Heart left ventricle (tissue), 16 donors: ENCODE data around the gene MRPL21. TPM values are rescaled to one million over a fixed set of nuclear protein-coding genes. Genes with fewer than 3 reads are reported as not detected.
A peak's percentile ranks its signal among the peaks of the same experiment; 100 is the strongest.

Source experiments
- ATAC-seq, 4 donors: fragments of 200-7000 bp; cut with Tn5 transposase; one replicate each; pipeline ENCODE4 v1.9.1; 2020 to 2022; ENCODE audit warnings: moderate library complexity in 4 of 4, mild to moderate bottlenecking in 3 of 4, moderate number of reproducible peaks in 1 of 4
- DNase-seq, 5 donors: peaks; one replicate each; pipeline ENCODE4 v3.0.0-alpha.2; 2020
- H3K27ac ChIP-seq, 12 donors: fragments of 200-600 bp; sonication (generic) in 4 of 12; one replicate each; pipeline versions ENCODE4 v1.5.0 to v1.8.0; 2016 to 2022; ENCODE audit warnings: mild to moderate bottlenecking in 2 of 12
- H3K27me3 ChIP-seq, 9 donors: fragments of 200-600 bp; sonication (generic) in 2 of 9; one replicate each; pipeline versions ENCODE4 v1.5.1 to v1.8.0; 2016 to 2022; ENCODE audit warnings: mild to moderate bottlenecking in 3 of 9
- H3K36me3 ChIP-seq, 9 donors: fragments of 200-600 bp; sonication (generic) in 2 of 9; one replicate each; pipeline versions ENCODE4 v1.5.0 to v1.8.0; 2018 to 2022; ENCODE audit warnings: mild to moderate bottlenecking in 2 of 9
- H3K4me1 ChIP-seq, 12 donors: fragments of 200-600 bp; sonication (generic) in 4 of 12; one replicate each; pipeline versions ENCODE4 v1.5.0 to v1.8.0; 2016 to 2022; ENCODE audit warnings: mild to moderate bottlenecking in 3 of 12
- H3K4me3 ChIP-seq, 12 donors: fragments of 200-600 bp; sonication (generic) in 4 of 12; one replicate each; pipeline versions ENCODE4 v1.5.0 to v1.8.0; 2017 to 2022; ENCODE audit warnings: mild to moderate bottlenecking in 9 of 12, moderate library complexity in 4 of 12
- H3K9me3 ChIP-seq, 12 donors: fragments of 200-600 bp; sonication (generic) in 4 of 12; one replicate each; pipeline versions ENCODE4 v1.5.0 to v1.8.0; 2016 to 2022; ENCODE audit warnings: mild to moderate bottlenecking in 1 of 12
- POLR2A ChIP-seq, 2 donors: fragments of 450-650 bp; IDR thresholded peaks; one replicate each; pipeline ENCODE4 v1.6.1; 2017; ENCODE audit warnings: antibody characterized with exemption in 2 of 2, mild to moderate bottlenecking in 2 of 2, moderate library complexity in 2 of 2
- WGBS, 4 donors: extraction: QIAGEN DNeasy Blood & Tissue Kit in 2 of 4; methylation state at CpG; one replicate each; pipeline versions ENCODE4 v1.1.5 to v1.1.7; 2013 to 2018; 5-methylcytosine and 5-hydroxymethylcytosine counted together
- intact Hi-C, 10 donors: fragments of 100-400 bp; cut with DNase I; formaldehyde crosslinking; loops; one replicate each; pipeline versions ENCODE4 v1.11.1 to v1.14.2; 2022
- long read RNA-seq, 3 donors: library from polyadenylated mRNA; unstranded; transcript quantifications; one replicate each; pipeline ENCODE4 v2.0.0, GENCODE V29; 2020 to 2021
- polyA plus RNA-seq, 2 donors: library from polyadenylated mRNA; stranded (reverse); fragments of 200-250 nt; gene quantifications; one replicate each; pipeline ENCODE4 v1.2.3, GENCODE V29; 2013
- total RNA-seq, 9 donors: library from RNA; depleted of rRNA in 2 of 9; stranded (reverse); fragments of >200 nt in 2 of 9; fragmentation: NEBNext Ultra II Directional in 3 of 9; extraction: Animal tissue kit (Norgen Biotek cat#: 25700) in 3 of 9; gene quantifications; one replicate each; pipeline versions ENCODE4 v1.1.0 to v1.2.4, GENCODE V29; 2016 to 2023
- TF ChIP-seq, protein P1 (sequence below), 12 donors: fragments of 200-600 bp; sonication (generic) in 4 of 12; IDR thresholded peaks; one replicate each; pipeline versions ENCODE4 v1.5.0 to v1.8.0; 2018 to 2022; ENCODE audit warnings: antibody characterized with exemption in 12 of 12, mild to moderate bottlenecking in 5 of 12
- donor health status: ischemic (EF 13 %, LVEDD 7.1; RV severe dilation, severe dysfunction).
- donor health status: healthy with polysubstance abuse.
- donor health status: DM: no; HTN: yes; CAD: no.
- donor health status: DM: no; HTN: no; CAD: no.
- donor health status: ischemic (EF 25% LVEDD 6.9; RV normal size, moderate dysfunction).
- donor health status: ischemic (EF 25% LVEDD 5.7; RV mildly dilated, moderate dysfunction).
- donor health status: healthy.
- donor health status: DM: yes; HTN: yes; CAD: no.
- donor health status: ischemic (EF 35%, LVEDD 5.7; RV mildly dilated, moderate dysfunction).
- donor health status: nonischemic (EF 11% LVEDD 7.7; RV severe dilation, severe dysfunction).
- donor health status: DM: yes; HTN: yes; CAD: no.
- donor health status: PGD.
- donor health status: ischemic (EF 29% LVEDD 5.4; RV normal size, mild dysfunction).
- donor health status: nonischemic (EF 23%, LVEDD 6.1; RV moderate dilation, normal function).

MRPL21 gene
- total RNA-seq (100 to 1,000 TPM in 2 of 9 donors, 10 to 100 TPM in 7; 59.9 to 120 (median 87.9) TPM), polyA plus RNA-seq (100 to 1,000 TPM; 117 to 230 TPM)
- long read RNA-seq, donor 1, transcript MRPL21-202 (7 exons, 662 nt), result minor isoform, 9 of 87 reads
- long read RNA-seq, donor 1, transcript MRPL21-201 (7 exons, 683 nt), result major isoform, 67 of 87 reads
- long read RNA-seq, donor 1, partial matches to known transcripts, result 10 of 87 reads
- long read RNA-seq, donor 1, other reads (novel, unspliced or antisense), result 1 of 87 reads
- long read RNA-seq, donor 2, transcript MRPL21-201 (7 exons, 683 nt), result major isoform, 35 of 44 reads
- long read RNA-seq, donor 2, partial matches to known transcripts, result 4 of 44 reads
- long read RNA-seq, donor 2, other reads (novel, unspliced or antisense), result 2 of 44 reads
- long read RNA-seq, donor 3, transcript MRPL21-201 (7 exons, 683 nt), result major isoform, 57 of 61 reads
- long read RNA-seq, donor 3, partial matches to known transcripts, result 3 of 61 reads
- long read RNA-seq, donor 3, other reads (novel, unspliced or antisense), result 0 of 61 reads

DNA sequence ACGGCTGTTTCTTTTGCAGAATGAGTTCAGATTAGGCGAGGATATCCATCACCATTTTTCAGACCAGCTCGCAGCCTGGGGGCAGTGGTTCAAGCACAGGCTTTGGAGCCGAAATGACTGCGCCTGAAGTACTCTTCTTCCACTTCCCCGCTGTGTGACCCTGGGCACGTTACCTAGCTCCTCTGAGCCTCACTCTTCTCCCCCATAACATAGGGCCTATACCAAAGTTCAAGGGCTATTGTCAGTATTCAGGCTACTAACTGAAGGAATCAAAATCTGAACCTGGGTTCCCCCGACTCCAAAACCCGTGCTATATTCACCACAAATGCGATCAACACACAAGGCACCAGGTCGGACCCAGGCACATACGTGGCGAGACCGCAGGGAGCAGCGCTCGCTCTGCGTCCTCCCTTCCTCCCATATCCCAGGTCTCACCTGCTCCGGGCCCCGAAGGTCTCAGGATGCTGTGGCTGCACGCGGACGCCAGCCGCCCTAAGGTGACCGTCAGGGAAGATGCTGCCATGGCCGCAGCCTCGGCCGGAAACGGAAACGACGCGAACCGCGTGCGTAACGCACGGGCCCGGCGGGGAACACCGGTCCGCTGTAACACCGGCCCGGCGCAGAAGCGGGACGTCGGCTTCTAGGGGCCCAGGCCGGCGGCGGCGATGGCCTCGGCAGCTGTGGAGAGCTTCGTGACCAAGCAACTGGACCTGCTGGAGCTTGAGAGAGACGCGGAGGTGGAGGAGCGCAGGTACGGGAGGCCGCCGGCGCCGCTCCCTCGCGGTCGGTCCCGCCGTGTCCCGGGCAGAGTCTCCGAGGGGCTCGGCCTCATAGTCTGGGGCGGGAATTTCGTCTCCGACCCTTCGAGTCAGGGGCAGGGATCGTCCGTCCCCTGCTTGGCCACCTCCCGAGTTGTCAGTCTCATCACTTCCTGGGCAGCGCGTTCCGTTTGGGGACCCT is at the start of gene MRPL21, which contains the start of gene IGHMBP2:
Gene MRPL21 (minus strand): TSS at position 545 of the 960 bp plus-strand sequence. CDS start 22 bp downstream, at position 523.
Gene IGHMBP2 (plus strand): TSS at position 604 of the 960 bp plus-strand sequence. CDS start 62 bp downstream, at position 666.
- Histone ChIP-seq H3K9me3 (no peaks in the 10 kb centered on the region), H3K27ac (peak within 1 kb of the TSS; percentile 39 to 93 (median 86)), H3K27me3 (no peaks in the 10 kb centered on the region), H3K36me3 (peaks cover 0 to 46% (median 36%) of the 10 kb centered on the region in 9 donors), H3K4me3 (peak within 1 kb of the TSS; percentile 73 to 96 (median 86)), H3K4me1 (peaks cover 10 to 45% (median 28%) of the 10 kb centered on the region in 12 donors)
- 1 to 3% (median 1%) methylated on average over 26 to 78 of the region's 78 CpGs for WGBS, 4 donors
- intact Hi-C loops, result loop anchor here in 4 of 10 donors (2.0 to 10.0 kb wide), 6 partner anchors 61 to 185 kb away; partner anchors contain the start of genes CPT1A (in 1 of the 4) and TPCN2 (in 1 of the 4)
- ATAC-seq, result peak; percentile 84 to 96 (median 96)
- TF ChIP-seq, protein P1, sequence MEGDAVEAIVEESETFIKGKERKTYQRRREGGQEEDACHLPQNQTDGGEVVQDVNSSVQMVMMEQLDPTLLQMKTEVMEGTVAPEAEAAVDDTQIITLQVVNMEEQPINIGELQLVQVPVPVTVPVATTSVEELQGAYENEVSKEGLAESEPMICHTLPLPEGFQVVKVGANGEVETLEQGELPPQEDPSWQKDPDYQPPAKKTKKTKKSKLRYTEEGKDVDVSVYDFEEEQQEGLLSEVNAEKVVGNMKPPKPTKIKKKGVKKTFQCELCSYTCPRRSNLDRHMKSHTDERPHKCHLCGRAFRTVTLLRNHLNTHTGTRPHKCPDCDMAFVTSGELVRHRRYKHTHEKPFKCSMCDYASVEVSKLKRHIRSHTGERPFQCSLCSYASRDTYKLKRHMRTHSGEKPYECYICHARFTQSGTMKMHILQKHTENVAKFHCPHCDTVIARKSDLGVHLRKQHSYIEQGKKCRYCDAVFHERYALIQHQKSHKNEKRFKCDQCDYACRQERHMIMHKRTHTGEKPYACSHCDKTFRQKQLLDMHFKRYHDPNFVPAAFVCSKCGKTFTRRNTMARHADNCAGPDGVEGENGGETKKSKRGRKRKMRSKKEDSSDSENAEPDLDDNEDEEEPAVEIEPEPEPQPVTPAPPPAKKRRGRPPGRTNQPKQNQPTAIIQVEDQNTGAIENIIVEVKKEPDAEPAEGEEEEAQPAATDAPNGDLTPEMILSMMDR (IDR thresholded peaks at IDR 0.05), result peak in 1 of 12 donors; percentile 15
- peak in 1 of 2 donors; percentile 73 for TF ChIP-seq POLR2A (IDR thresholded peaks at IDR 0.05)
- DNase-seq, result peak; percentile 82 to 92 (median 87)

DNA sequence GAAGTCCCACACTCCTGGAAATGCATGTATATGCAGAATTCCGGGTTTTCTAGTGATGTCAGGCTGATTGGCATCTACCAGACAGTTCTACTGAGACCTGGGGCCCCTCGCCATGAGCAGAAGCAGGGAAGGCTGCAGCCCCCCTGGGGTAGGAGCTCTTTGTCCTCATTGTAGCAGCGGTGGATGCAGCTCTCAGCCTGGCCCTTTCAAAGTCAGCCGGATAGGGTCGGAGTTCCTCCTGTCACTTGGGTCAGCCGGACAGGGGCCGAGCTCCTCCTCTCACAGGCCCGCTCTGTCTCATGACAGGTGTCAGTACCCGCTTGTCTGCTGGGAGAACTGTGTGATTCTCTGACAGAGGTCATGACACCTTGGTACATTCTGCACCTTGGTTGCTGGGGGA is 47.1 kb upstream of the MRPL21 start:
- intact Hi-C loops, result loop anchor here in 1 of 10 donors (10.0 kb wide), 1 partner anchor 134 kb away; no protein-coding TSS in a partner anchor

DNA sequence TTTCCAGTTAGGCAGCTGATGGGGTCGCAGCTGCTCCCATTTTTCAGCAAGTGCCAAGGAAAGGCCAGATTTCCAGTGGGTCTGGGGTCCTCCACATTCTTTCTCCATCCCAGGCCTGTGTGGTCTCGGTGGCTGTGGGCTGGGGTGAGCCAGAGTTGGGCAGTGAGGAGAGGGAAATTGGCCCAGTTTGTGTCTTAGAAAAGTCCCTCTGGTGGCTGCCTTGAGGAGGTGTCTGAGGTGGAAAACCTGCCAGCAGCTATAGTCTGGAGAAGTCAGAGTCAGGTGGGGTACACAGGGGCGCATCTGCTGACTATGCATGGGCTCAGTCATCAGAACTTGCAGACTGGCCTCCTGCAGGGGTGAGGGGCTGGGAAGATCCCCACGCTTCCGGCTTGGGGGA is 46.6 kb upstream of the MRPL21 start:
- DNase-seq, result no peak
- ATAC-seq, result no peak
- Histone ChIP-seq H3K9me3 (no peaks in the 10 kb centered on the region), H3K4me1 (peaks cover 0 to 19% (median 8%) of the 10 kb centered on the region in 12 donors), H3K27me3 (no peaks in the 10 kb centered on the region), H3K4me3 (no peak overlapping the region), H3K27ac (peak overlapping the region in 1 of 12 donors; percentile 32), H3K36me3 (no peaks in the 10 kb centered on the region)
- intact Hi-C loops, result loop anchor here in 1 of 10 donors (10.0 kb wide), 1 partner anchor 135 kb away; no protein-coding TSS in a partner anchor
- TF ChIP-seq, protein P1 (IDR thresholded peaks at IDR 0.05), result no peak
- no peak for TF ChIP-seq POLR2A (IDR thresholded peaks at IDR 0.05)
- WGBS, 4 donors, result 83 to 93% (median 85%) methylated on average over 5 of the region's 5 CpGs

More for the DNA sequence above, 47.1 kb upstream of the MRPL21 start:
- H3K27ac ChIP-seq, result peak overlapping the region in 1 of 12 donors; percentile 32
- H3K36me3 ChIP-seq, result no peaks in the 10 kb centered on the region
- no peaks in the 10 kb centered on the region for H3K9me3 ChIP-seq
- 76 to 89% (median 84%) methylated on average over 9 of the region's 9 CpGs for WGBS, 4 donors
- no peak for ATAC-seq
- H3K4me3 ChIP-seq, result no peak overlapping the region
- H3K4me1 ChIP-seq, result peaks cover 0 to 23% (median 10%) of the 10 kb centered on the region in 12 donors
- no peak for DNase-seq
- TF ChIP-seq, protein P1 (IDR thresholded peaks at IDR 0.05), result no peak
- no peak for TF ChIP-seq POLR2A (IDR thresholded peaks at IDR 0.05)
- no peaks in the 10 kb centered on the region for H3K27me3 ChIP-seq
